Omental fat pad (tissue), 4 donors: ENCODE measurements around the gene E2F7. TPM values are rescaled to one million over a fixed set of nuclear protein-coding genes. Genes with fewer than 3 reads are reported as not detected.

Experiments
- ATAC-seq: fragments of 150-250 bp; one replicate; pipeline ENCODE4 v1.9.1; 2016; ENCODE audit warnings: mild to moderate bottlenecking, moderate library complexity; ENCODE audit not compliant: low FRiP score
- DNase-seq: peaks from one replicate; pipeline ENCODE4 v3.0.0-alpha.2; 2019; ENCODE audit warnings: low spot score
- CTCF ChIP-seq, 3 donors: fragments of 450-650 bp; IDR thresholded peaks; one replicate each; pipeline ENCODE4 v1.5.1; 2016 to 2017; ENCODE audit warnings: antibody characterized with exemption in 3 of 3, mild to moderate bottlenecking in 3 of 3, moderate library complexity in 2 of 3
- total RNA-seq, 4 donors: library from RNA; depleted of rRNA; stranded (reverse); fragments of >200 nt; gene quantifications; one replicate each; pipeline ENCODE4 v1.1.0, GENCODE V29; 2016

E2F7 gene
- total RNA-seq, 4 donors from 2014 or later, result 0.36 TPM; not detected in 3

- ATAC-seq, result no peak
- TF ChIP-seq CTCF (IDR thresholded peaks at IDR 0.05), result no peak
These were observed 62.1 kb downstream of the E2F7 start for GRCh38 chr12:77003246-77003645.

DNA sequence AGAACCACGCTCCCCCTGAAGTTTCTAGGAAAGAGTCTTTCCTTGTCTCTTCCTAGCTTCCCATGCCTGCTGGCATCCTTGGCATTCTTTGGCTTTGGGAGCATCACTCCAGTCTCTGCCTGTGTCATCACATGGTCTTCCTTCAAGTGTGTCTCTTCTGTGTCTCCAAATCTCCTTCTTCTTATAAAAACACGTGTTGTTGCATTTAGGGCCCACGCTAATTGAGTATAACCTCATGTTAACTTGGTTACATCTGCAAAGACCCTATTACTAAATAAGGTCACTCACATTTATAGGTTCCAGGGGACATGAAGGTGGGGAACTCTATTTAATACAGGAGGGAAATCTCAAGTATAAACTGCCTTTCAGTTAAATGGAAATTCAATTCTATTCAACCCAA is 63.0 kb downstream of the E2F7 start:
- ATAC-seq (no peak), DNase-seq (no peak)
- no peak for TF ChIP-seq CTCF (IDR thresholded peaks at IDR 0.05)

More at GRCh38 chr12:77003246-77003645, 62.1 kb downstream of the E2F7 start:
- no peak for DNase-seq

DNA sequence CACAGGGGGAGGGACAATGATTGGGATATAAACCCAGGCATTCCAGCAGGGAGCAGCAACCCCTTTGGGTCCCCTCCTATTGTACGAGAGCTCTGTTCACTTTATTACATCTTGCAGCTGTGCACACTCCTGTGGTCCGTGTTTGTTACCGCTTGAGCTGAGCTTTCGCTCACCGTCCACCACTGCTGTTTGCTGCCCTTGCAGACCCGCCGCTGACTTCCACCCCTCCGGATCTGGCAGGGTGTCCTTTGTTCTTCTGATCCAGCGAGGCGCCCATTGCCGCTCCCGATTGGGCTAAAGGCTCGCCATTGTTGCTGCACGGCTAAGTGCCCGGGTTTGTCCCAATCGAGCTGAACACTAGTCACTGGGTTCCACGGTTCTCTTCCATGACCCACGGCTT is 64.1 kb downstream of the E2F7 start:
- no peak for DNase-seq
- no peak for ATAC-seq
- TF ChIP-seq CTCF (IDR thresholded peaks at IDR 0.05), result no peak

- no peak for DNase-seq
- no peak for TF ChIP-seq CTCF (IDR thresholded peaks at IDR 0.05)
- ATAC-seq, result no peak
These were observed 66.3 kb downstream of the E2F7 start for GRCh38 chr12:76998908-76999556.

DNA sequence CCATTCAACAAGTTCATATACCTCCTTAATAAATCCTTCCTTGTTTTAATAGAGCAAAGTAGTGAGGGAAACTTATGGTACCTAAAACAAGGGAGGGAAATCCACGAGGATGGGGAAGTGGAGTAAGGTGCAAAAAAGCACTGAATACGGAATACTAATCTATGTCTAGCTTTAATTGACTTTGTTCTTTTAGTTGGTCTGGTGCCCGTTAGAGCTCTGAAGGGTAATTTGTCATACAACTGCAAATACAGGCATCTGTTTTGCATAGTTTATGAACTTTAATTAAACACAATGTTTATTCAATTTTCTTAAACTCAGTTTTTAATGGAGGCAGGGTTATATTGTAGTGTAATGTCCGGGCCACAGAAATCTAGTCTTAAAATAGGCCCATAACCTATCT is 67.0 kb downstream of the E2F7 start:
- ATAC-seq, result no peak
- DNase-seq, result no peak
- no peak for TF ChIP-seq CTCF (IDR thresholded peaks at IDR 0.05)

GRCh38 chr12:76997011-76997780 is 68.2 kb downstream of the E2F7 start:
- ATAC-seq, result no peak
- no peak for DNase-seq
- TF ChIP-seq CTCF (IDR thresholded peaks at IDR 0.05), result no peak

DNA sequence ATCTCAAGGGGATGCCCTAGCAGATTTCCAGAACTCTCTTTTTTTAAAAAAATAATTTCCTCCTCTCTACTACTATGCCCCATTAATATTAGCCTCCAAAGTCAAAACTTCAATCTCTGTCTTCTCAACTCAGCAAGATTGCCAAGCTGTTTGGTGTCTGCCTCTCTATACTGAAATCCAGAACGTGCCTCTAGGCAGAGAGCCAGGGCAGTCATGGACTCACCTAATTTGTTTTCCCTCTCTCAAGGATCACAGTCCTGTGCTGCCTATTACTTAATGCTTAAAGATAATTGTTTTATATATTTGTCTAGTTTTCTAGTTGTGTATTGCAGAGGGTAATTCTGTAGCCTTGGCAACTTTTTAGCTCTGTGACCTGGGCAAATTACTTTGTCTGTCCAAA is 74.7 kb downstream of the E2F7 start:
- no peak for TF ChIP-seq CTCF (IDR thresholded peaks at IDR 0.05)
- no peak for DNase-seq
- no peak for ATAC-seq
